H54 (cell line): ENCODE results near the gene CST7.

Source experiments
- DNase-seq: peaks from one replicate; pipeline ENCODE4 v3.0.0; 2011; ENCODE audit warnings: low spot score, mixed read lengths; ENCODE audit not compliant: insufficient read length
- FAIRE-seq: peaks from 3 replicates; lab custom pipeline; 2011; peaks lifted over from hg19 to GRCh38; lab: Jason Lieb, UNC
- POLR2A ChIP-seq: IDR thresholded peaks from 2 replicates; pipeline ENCODE4 v1.6.1; 2011; ENCODE audit warnings: low read depth, mild to moderate bottlenecking, low read length

CST7 gene

DNA sequence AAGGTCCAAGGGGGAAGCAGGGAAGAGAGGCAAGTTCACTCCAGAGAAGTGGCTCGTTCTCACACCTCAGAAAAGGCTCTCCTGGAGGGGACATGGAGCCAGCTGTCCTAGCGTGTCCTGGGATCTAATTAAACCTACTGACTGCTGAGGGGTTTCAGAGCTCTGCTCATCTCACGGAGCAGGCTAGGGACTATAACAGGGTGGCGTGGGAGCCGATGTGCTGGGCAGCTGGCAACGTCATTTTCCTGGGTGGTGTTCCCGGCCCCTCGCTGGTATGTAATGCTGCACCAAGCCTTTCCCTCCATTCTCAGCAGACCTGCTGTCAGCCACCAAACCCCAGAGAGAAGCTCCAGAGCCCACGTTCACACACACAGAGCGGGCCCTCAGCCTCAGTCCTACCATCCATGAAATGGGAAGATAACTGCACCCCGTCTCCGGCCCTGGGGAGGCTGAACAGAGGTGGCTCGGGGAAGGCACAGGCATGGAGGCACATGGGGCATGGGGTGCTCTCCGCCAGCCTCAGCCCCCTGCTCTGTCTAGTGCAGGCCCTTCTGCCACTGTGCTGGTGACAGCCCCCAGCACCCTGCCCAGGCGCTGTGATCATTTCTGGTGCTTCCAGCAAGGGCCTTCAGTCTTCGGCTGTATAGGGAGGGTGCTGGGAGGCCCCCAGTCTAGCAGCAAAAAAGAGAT, 1.9 kb downstream of the CST7 start:
- no peak for DNase-seq
- FAIRE-seq = no peak
- TF ChIP-seq POLR2A = no peak

- FAIRE-seq = no peak
- DNase-seq = no peak
- no peak for TF ChIP-seq POLR2A
Measured at GRCh38 chr20:24951536-24952083, 2.5 kb downstream of the CST7 start.

DNA sequence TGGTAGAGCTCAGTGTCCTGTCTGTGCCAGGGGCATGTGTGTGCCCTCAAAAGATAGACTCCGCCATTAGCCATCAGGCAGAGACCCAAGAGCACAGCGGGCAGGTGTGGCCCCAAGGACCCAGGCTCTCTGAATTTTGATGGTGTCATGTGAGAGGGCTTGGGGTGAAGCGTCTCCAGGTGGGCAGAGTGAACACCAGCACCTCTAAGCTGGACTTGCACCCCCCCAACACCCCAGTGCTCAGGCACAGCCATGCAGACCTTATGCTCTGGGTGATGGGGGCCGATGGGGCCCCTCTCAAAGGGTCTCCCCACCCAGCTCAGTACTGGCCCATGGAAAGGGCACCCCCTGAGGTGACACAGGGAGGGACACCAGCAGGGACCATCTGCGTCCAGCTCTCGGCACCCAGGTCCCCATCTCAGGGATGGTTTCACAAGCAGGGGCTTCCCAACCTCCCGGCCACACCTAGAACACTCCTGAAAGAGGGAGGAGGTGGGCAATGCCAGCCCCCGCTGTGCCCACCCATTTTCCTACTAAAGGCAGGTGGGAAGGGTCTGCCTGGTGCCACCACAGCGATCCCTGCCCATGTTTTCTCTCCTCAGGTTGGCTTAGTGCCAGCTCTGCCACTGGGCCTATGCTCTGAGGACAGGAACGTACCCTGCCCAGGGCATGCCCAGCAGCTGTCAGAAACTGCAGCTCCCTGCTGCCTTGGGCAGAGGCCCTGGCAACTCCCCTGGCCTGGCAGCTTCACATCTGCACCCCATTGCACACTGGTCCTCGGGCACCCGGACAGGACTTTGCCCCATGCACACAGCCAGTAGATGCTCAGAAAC, 3.5 kb downstream of the CST7 start:
- DNase-seq (no peak), FAIRE-seq (no peak)
- no peak for TF ChIP-seq POLR2A

DNA sequence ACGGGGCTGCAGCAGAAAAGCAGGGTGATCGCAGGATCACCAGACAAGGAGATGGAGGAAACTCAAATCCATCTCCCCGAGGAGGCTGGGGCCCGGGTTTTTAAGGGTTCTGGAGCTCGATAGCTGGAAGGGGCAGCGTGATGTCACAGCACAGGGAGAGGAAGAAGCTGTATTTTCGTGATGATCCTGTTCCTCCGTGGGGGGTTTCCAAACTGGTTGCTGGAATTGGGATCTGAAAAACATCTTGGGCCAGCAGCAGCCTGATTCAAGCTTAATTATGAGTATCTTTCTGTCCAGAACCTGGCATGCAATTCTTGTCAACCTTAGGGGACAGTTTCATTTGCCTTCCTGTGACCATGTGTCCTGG, 4.1 kb downstream of the CST7 start:
- FAIRE-seq = no peak
- DNase-seq = no peak
- TF ChIP-seq POLR2A = no peak

- FAIRE-seq (no peak), DNase-seq (no peak)
- no peak for TF ChIP-seq POLR2A
Measured at GRCh38 chr20:24953621-24954133, 4.6 kb downstream of the CST7 start.

GRCh38 chr20:24954151-24954550, 5.1 kb downstream of the CST7 start:
- FAIRE-seq (no peak), DNase-seq (no peak)
- TF ChIP-seq POLR2A = no peak

DNA sequence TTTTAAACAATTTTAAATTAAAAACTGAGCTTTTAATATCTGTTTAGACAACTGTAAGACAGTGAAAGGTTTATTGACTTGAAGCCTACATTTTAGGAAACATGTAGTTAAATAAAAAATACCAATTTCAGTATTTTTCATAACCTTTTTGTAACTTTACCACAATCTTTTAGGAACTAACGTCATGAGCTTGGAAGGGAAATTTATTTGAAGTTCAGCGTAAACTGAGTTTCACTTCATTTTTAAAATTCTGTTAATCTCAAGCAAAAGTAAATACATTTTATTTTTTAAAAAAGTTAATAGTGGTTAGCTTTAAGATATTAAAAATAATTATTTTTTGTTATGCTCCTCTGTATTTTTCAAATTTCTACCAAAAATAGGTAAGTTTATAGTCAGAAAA, 5.5 kb downstream of the CST7 start:
- FAIRE-seq = no peak
- TF ChIP-seq POLR2A = no peak
- DNase-seq = no peak

DNA sequence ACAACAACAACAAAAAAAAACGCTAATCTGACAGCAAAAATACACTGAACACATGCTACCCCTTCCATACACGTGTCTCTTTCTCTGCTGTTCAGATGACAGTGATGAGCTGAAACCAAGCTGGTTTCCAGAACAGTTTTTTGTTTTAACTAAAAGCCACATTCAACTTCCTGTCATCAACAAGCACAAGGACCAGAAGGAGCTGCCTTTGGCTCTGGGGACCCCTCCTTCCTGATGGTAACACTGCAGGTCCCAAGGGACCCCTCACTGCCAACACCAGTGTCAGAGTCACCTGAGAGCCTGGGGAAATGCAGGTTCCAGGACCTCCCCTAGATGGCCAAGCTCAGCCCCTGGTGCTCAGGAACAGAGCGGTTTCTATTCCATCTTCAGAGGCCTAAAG, 6.0 kb downstream of the CST7 start:
- FAIRE-seq (no peak), DNase-seq (no peak)
- no peak for TF ChIP-seq POLR2A

GRCh38 chr20:24956001-24956841, 7.2 kb downstream of the CST7 start:
- no peak for DNase-seq
- FAIRE-seq = no peak
- TF ChIP-seq POLR2A = no peak

- no peak for TF ChIP-seq POLR2A
- FAIRE-seq = no peak
- no peak for DNase-seq
Measured at GRCh38 chr20:24957326-24958016, 8.4 kb downstream of the CST7 start.

DNA sequence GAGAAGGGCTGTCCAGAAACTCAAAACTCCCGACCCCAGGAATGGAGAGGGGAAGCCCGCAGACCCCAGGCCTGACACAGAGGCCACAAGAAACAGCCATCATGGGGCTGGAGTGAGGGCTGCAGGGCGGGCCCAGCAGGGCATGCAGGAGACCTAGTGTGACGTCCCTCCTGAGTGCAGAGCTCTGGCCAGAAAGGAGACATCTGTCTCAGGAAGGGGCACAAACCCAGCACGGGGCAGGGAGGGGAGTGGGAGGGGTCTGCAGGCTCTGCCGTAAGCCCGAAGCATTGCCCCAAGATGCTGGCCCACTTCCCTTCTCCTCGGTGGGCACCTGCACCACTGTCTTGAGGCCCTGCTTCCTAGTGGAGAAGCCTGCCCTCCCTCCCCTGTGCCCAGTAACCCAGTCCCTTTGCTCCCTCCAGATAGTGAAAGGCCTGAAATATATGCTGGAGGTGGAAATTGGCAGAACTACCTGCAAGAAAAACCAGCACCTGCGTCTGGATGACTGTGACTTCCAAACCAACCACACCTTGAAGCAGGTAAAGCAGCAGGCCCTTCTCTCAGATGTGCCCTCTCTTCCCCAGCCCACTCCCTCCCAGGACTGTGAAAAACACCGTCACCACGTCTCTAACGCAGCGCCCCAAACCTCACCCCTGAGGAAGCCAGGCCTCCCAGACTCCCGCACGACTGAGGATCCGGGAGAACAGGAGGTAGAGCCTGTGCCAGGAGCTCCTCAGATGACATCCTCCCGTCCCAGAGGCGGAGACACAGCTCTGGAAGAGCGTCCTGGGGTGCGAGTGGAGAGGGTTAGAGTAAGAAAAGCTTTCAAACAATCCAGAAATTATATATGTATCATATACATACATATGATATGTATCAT, 9.7 kb downstream of the CST7 start:
- DNase-seq (no peak), FAIRE-seq (no peak)
- no peak for TF ChIP-seq POLR2A
